Adipocyte (in vitro differentiated cells): ENCODE data around the gene SUPT3H.

Experiments used
- DNase-seq: peaks from one replicate; pipeline ENCODE4 v3.0.0-alpha.2; 2015; ENCODE audit warnings: low read depth
- H3K27me3 ChIP-seq: replicated peaks from 2 replicates; pipeline ENCODE4 v1.7.0; 2013; ENCODE audit warnings: mild to moderate bottlenecking, low read length, moderate library complexity; ENCODE audit not compliant: control insufficient read depth, insufficient read depth
- H3K36me3 ChIP-seq: 2 replicates; pipeline ENCODE4 v1.7.0; 2013; ENCODE audit warnings: low read length, mild to moderate bottlenecking, moderate library complexity; ENCODE audit not compliant: control insufficient read depth, insufficient read depth, severe bottlenecking
- H3K4me1 ChIP-seq: 2 replicates; pipeline ENCODE4 v1.7.0; 2013; ENCODE audit warnings: mild to moderate bottlenecking, low read length, moderate library complexity; ENCODE audit not compliant: control insufficient read depth, insufficient read depth
- H3K4me3 ChIP-seq: 2 replicates; pipeline ENCODE4 v1.7.0; 2013; ENCODE audit warnings: mild to moderate bottlenecking, low read length, moderate library complexity
- H3K9ac ChIP-seq: 2 replicates; pipeline ENCODE4 v1.7.0; 2013; ENCODE audit warnings: mild to moderate bottlenecking, low read length, moderate library complexity
- H3K9me3 ChIP-seq: 2 replicates; pipeline ENCODE4 v1.7.0; 2013; ENCODE audit warnings: mild to moderate bottlenecking, low read length, moderate library complexity; ENCODE audit not compliant: control insufficient read depth

The SUPT3H gene

GRCh38 chr6:44960898-44961297 lies 416.8 kb downstream of the SUPT3H start:
- peaks cover 10% of the 10 kb centered on the region for H3K4me1 ChIP-seq
- H3K9me3 ChIP-seq = no peaks in the 10 kb centered on the region
- no peaks in the 10 kb centered on the region for H3K27me3 ChIP-seq
- no peak overlapping the region for H3K4me3 ChIP-seq
- no peaks in the 10 kb centered on the region for H3K36me3 ChIP-seq
- no peak for DNase-seq
- H3K9ac ChIP-seq = no peak overlapping the region

GRCh38 chr6:44959651-44960050 lies 418.1 kb downstream of the SUPT3H start:
- Histone ChIP-seq H3K4me1 (peaks cover 8% of the 10 kb centered on the region), H3K9ac (no peak overlapping the region), H3K27me3 (no peaks in the 10 kb centered on the region), H3K9me3 (no peaks in the 10 kb centered on the region), H3K4me3 (no peak overlapping the region), H3K36me3 (no peaks in the 10 kb centered on the region)
- no peak for DNase-seq

GRCh38 chr6:44957156-44957555 lies 420.6 kb downstream of the SUPT3H start:
- Histone ChIP-seq H3K9me3 (no peaks in the 10 kb centered on the region), H3K27me3 (no peaks in the 10 kb centered on the region), H3K36me3 (peaks cover 4% of the 10 kb centered on the region), H3K9ac (no peak overlapping the region), H3K4me1 (peaks cover 8% of the 10 kb centered on the region), H3K4me3 (no peak overlapping the region)
- DNase-seq = no peak

- H3K4me1 ChIP-seq = peaks cover 8% of the 10 kb centered on the region
- no peaks in the 10 kb centered on the region for H3K27me3 ChIP-seq
- no peak overlapping the region for H3K4me3 ChIP-seq
- H3K36me3 ChIP-seq = peaks cover 4% of the 10 kb centered on the region
- H3K9me3 ChIP-seq = no peaks in the 10 kb centered on the region
- no peak for DNase-seq
- no peak overlapping the region for H3K9ac ChIP-seq
Measured at GRCh38 chr6:44956396-44956795, 421.3 kb downstream of the SUPT3H start.

- no peak for DNase-seq
- Histone ChIP-seq H3K9me3 (peaks cover 3% of the 10 kb centered on the region), H3K36me3 (peaks cover 4% of the 10 kb centered on the region), H3K27me3 (no peaks in the 10 kb centered on the region), H3K9ac (no peak overlapping the region), H3K4me1 (no peaks in the 10 kb centered on the region), H3K4me3 (no peak overlapping the region)
Measured at GRCh38 chr6:44955145-44955544, 422.6 kb downstream of the SUPT3H start.

- Histone ChIP-seq H3K9me3 (peaks cover 12% of the 10 kb centered on the region), H3K36me3 (peaks cover 4% of the 10 kb centered on the region), H3K9ac (no peak overlapping the region), H3K27me3 (no peaks in the 10 kb centered on the region), H3K4me1 (no peaks in the 10 kb centered on the region), H3K4me3 (no peak overlapping the region)
- no peak for DNase-seq
Measured at GRCh38 chr6:44954281-44954680, 423.5 kb downstream of the SUPT3H start.

- Histone ChIP-seq H3K4me1 (no peaks in the 10 kb centered on the region), H3K4me3 (no peak overlapping the region), H3K27me3 (no peaks in the 10 kb centered on the region), H3K36me3 (peaks cover 4% of the 10 kb centered on the region), H3K9ac (no peak overlapping the region), H3K9me3 (peaks cover 13% of the 10 kb centered on the region)
- DNase-seq = no peak
Measured at GRCh38 chr6:44951253-44951747, 426.4 kb downstream of the SUPT3H start.

GRCh38 chr6:44949596-44950201 lies 428.0 kb downstream of the SUPT3H start:
- H3K27me3 ChIP-seq = no peaks in the 10 kb centered on the region
- H3K4me1 ChIP-seq = no peaks in the 10 kb centered on the region
- no peak overlapping the region for H3K4me3 ChIP-seq
- H3K9me3 ChIP-seq = peaks cover 22% of the 10 kb centered on the region
- DNase-seq = no peak
- H3K36me3 ChIP-seq = peaks cover 4% of the 10 kb centered on the region
- H3K9ac ChIP-seq = no peak overlapping the region

GRCh38 chr6:44943541-44943940 lies 434.2 kb downstream of the SUPT3H start:
- H3K36me3 ChIP-seq = no peaks in the 10 kb centered on the region
- H3K9ac ChIP-seq = no peak overlapping the region
- no peak overlapping the region for H3K4me3 ChIP-seq
- DNase-seq = no peak
- H3K4me1 ChIP-seq = no peaks in the 10 kb centered on the region
- H3K9me3 ChIP-seq = peaks cover 10% of the 10 kb centered on the region
- H3K27me3 ChIP-seq = no peaks in the 10 kb centered on the region

- no peaks in the 10 kb centered on the region for H3K27me3 ChIP-seq
- no peaks in the 10 kb centered on the region for H3K4me1 ChIP-seq
- no peak for DNase-seq
- peaks cover 10% of the 10 kb centered on the region for H3K9me3 ChIP-seq
- H3K4me3 ChIP-seq = no peak overlapping the region
- no peaks in the 10 kb centered on the region for H3K36me3 ChIP-seq
- H3K9ac ChIP-seq = no peak overlapping the region
Measured at GRCh38 chr6:44942798-44943197, 434.9 kb downstream of the SUPT3H start.

- Histone ChIP-seq H3K9ac (no peak overlapping the region), H3K36me3 (no peaks in the 10 kb centered on the region), H3K27me3 (no peaks in the 10 kb centered on the region), H3K4me3 (no peak overlapping the region), H3K4me1 (no peaks in the 10 kb centered on the region), H3K9me3 (peaks cover 10% of the 10 kb centered on the region)
- no peak for DNase-seq
Measured at GRCh38 chr6:44942201-44942600, 435.5 kb downstream of the SUPT3H start.

- Histone ChIP-seq H3K27me3 (no peaks in the 10 kb centered on the region), H3K9ac (no peak overlapping the region), H3K9me3 (peaks cover under 1% of the 10 kb centered on the region), H3K36me3 (no peaks in the 10 kb centered on the region), H3K4me1 (no peaks in the 10 kb centered on the region), H3K4me3 (no peak overlapping the region)
- no peak for DNase-seq
Measured at GRCh38 chr6:44940367-44940766, 437.4 kb downstream of the SUPT3H start.
